GM21423 (cell line): ENCODE results near the gene ILF2.
"Not testable (repeated sequence)": the region's sequence is repeated elsewhere in the genome, so short reads cannot be mapped to it uniquely, and the experiment has no call there.

Experiments used
- ATAC-seq: cut with Tn5 transposase; IDR thresholded peaks from one replicate; pipeline ENCODE4 v1.9.1; 2021; ENCODE audit warnings: mild to moderate bottlenecking, moderate library complexity; ENCODE audit not compliant: unreplicated experiment

The ILF2 gene

DNA sequence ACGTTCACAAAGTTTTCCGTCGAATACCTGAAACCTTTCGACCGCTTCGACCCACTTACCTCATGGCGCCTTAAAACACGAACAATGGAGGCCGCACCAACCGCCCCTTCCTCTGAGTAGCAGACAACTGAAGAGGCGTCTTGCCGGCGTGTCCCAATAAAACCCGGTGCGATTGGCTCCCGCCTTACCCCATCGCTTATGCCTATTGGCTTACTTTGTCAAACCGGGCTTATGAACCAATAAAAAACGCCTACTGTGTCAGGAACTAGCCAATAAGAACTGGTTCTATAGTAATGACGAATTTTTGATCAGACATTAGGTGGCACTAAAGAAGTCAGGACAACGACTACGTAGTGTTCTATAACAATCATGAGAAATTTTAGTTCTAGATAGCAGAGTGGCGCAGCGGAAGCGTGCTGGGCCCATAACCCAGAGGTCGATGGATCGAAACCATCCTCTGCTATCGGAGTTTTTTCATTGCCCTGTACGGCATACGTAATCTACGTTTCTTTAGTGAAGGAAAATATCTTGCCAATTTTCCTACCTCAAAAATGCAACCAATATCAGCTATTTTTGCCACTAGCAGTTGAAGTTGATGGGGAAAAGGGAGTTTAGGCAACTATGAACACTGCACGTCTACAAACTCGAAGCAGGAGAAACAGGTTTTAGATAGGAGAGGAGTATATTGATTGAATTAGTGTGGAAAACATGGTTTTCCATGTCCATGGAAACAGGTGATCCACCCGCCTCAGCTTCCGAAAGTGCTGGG, at the start of gene ILF2:
TSS of gene ILF2 (minus strand) at position 135 of the 769 bp plus-strand sequence. CDS start at position 64, 71 bp downstream.
- ATAC-seq = peak; percentile 93

DNA sequence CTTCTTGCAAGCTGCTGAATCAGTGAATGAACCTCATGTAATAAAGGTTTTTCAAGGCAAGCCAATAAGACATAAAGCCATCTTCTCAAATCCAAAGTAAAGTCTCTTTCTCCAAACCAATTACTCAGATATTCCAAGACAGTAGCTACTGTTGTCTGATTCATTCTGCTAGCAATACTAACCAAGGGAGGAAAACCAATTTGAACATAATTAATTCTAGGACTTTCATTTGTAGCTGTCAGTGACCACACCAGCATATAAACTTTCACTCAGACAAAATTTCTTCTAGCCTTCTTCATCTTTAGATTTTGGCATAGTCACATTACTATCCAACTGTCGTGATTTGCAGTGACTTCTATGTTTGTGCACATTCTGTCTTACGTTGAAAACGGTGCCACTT, 46.5 kb upstream of the ILF2 start:
- ATAC-seq = no peak

DNA sequence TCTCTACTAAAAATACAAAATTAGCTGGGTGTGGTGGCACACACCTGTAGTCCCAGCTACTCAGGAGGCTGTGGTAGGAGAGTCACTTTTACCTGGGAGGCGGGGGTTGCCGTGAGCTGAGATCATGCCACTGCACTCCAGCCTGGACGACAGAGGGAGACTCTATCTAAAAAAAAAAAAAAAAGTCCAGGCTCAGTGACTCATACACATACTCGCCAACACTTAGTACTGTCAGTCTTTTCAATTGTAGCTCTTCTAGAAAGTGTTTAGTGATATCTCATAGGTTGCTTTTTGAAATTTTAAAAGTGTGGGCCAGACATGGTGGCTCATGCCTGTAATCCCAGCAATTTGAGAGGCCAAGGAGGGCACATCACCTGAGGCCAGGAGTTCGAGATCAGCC, 45.4 kb upstream of the ILF2 start:
- ATAC-seq = not testable (repeated sequence)

DNA sequence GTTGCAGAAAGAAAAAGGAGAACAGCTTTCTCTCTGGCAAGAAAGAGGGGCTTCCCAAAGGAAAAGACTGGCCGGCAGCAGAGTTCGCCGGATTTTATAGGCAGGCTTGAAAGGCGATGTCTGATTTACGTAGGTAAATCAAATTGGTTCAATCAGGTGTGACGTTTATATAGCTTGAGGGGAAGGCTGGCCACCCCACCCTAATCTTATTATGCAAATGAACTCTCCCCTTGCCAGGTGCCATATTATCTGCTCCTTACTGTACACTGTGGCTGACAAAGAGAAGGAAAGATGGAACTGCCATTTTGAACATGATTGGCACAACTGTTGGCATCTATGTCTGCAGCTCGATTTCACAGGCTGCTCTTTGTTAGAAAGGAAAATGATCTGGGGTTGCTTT, 40.2 kb upstream of the ILF2 start:
- no peak for ATAC-seq

DNA sequence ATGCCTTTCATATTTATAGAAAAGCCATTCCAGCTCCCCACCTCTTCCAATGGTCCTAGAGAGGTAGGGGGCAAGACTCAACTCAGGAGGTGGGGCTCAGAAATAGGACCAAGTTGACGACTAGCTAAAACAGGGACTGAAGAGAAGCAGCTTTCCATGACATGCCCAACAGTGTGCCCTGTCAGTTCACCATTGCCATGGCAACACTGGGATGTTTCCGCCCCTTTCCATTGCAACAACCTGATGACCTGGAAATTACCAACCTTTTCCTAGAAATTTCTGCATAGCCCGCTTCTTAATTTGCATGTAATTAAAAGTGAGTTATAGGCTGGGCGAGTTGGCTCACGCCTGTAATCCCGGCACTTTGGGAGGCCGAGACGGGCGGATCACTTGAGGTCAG, 34.7 kb upstream of the ILF2 start:
- no peak for ATAC-seq

DNA sequence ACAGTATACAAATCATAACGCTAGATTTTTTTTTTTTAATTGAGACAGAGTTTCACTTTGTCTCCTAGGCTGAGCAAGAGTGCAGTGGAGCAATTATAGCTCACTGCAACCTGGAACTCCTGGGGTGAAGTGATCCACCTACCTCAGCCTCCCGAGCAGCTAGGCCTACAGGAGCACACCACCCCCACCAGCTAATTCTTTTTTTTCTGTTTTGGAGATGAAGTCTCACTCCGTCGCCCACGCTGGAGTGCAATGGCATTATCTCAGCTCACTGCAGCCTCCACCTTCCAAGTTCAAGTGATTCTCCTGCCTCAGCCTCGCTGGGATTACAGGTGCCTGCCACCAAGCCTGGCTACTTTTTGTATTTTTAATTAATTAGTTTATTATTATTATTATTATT, 29.0 kb upstream of the ILF2 start:
- no peak for ATAC-seq

DNA sequence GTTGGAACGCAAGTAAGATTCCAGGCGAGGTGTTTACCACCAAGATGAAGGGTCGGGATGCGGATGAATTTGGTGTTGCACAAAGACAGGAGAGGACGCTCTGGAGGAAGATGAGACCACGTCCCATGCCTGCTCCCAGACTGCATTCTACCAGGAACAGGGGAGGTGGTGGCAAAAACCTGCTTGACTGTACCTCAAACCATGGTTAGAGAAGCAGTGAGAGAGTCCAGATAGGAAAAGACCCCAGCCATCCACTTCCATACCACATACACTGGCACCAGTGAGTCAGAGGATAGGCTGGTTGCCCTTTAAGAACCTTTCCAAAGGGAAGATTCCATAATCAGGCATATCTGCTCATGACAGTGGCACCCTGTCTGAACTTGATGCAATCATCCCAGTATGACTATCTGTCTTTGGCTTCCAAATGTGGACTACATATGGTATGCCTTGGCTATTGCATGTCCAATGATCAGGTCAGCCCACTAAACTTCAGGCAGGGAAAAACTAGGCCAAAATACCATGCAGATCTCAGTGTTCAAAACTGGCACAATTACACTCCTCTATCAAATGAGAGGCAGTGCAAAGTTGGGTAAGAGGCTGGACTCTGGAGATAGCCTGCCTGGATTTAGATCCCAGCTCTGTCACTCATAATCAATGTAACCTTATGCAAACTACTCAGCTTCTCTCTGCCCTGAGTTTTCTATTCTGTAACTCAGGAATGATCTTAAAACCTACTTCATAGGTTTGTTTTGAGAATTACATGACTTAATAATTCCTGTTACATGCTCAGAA, 28.3 kb upstream of the ILF2 start:
- no peak for ATAC-seq

DNA sequence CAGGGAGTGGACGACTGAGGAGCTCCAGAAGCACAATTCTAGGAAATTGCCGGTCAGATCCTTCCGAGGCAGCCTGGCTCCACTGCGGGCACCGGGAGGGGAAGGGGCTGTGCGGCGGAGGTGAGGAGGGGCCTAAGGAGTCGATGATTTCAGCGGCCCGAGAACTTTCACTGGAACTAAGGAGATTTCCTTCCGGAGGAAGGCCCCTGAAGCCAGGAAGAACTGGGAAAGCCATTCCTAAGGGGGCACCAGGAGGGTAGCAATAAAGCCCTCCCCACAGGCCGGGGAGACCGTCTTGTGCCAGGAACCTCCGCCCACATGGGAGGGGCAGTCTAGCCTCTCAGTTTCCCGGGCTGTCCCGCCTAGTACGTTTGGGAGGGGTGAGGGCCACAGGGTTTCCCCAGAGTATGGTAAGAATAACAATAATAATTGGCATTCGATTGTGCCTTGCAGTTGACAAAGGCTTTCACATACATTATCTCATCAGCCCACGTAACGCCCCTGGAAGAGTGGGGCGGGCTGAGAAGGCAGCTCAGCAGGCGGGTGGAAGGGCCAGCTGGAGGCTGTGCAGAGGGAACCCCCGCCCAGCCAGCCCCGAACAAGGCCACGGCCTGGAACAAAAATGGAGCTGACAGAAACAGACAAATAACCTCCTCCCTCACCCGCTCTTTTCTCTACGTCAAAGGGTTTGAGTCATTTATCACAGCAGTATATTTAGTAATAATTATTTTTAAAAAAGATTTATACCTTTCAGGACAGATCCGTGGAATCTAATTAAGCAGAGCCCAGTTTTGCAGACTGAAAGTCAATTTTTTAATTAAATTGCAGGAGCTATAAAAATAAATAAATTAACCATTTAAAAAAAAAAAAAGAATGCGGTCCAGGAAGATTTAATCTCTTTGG, 27.5 kb upstream of the ILF2 start:
- ATAC-seq = no peak

DNA sequence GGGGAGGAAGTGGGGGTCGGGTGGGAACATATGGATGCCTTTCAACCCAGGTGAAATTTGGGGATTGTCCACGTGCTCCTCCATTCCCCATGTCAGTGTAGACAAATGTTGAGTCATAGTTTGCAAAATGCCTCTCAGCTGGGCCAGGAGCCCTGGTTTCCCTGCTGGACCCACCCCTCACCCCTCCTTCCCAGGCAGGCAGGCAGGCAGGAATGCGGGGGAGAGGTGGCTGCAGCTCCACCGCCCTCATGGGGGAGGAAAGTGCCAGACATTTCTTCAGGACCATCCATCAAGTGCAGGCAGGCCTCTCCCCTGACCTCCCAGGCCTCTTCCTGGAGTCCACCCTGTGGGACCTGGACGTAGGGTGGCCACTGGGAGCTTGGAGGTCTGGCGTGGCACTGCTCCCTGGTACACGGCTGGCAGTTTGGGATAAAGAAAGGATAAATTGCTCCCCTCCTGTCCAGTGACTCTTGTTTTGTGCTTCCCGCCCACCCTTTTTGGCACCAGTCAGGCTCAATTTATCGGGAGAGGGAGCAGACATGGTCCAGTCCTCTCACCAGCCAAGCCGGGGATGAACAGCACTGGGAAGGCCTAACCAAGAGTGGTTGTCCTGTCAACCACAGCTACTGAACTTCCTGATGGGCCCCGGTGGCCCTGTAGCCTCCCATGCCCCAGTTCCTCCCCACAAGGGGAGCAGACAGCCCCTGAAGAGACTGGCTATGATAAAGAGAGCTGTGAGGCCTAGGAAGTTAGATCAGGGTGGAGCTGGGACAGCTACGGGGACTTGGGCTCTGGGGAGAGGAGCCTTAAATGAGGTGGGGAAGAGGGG, 26.6 kb upstream of the ILF2 start:
- ATAC-seq = no peak

DNA sequence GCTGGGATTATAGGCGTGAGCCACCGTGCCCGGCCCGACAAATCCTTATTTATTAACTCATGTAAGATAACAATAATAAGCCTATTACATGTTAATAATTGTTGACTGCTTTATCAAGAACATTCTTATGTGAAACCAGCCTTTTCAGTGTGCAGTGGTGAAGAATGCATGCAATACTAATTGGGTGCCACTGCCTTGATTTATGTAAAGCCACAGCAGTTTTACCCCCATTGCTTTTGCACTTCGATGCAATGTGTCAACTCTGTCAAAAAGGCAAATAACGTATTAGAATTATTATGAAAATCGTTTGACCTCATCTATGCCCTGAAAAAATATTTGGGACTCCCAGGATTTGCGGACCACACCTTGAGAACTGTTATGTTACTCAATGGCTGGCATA, 25.9 kb upstream of the ILF2 start:
- no peak for ATAC-seq

DNA sequence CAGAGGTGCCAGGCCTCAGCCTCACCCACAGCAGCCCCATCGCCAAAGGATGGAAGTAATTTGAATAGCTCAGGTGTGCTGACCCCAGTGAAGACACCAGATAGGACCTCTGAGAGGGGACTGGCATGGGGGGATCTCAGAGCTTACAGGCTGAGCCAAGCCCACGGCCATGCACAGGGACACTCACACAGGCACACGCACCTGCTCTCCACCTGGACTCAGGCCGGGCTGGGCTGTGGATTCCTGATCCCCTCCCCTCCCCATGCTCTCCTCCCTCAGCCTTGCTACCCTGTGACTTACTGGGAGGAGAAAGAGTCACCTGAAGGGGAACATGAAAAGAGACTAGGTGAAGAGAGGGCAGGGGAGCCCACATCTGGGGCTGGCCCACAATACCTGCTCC, 22.7 kb upstream of the ILF2 start:
- ATAC-seq = no peak

DNA sequence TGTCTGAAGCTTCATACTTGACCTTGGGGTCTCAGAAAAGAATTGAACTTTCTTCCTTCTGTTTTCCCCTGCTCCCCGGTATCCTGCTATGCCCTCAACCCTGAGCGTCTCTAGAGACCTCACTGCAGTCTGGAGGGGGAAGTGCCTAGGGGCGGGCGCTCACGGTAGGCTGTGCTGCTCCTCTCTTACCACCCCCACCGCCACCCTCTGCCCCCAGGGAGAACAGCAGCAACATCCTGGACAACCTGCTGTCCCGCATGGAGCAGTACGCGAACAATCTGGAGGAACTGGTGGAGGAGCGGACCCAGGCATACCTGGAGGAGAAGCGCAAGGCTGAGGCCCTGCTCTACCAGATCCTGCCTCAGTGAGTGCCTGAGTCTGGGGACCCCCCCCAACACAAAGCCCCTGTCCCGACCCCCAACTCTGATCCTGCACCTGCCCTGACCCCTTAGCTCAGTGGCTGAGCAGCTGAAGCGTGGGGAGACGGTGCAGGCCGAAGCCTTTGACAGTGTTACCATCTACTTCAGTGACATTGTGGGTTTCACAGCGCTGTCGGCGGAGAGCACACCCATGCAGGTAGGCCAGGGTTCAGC, 18.0 kb upstream of the ILF2 start:
- ATAC-seq = no peak

DNA sequence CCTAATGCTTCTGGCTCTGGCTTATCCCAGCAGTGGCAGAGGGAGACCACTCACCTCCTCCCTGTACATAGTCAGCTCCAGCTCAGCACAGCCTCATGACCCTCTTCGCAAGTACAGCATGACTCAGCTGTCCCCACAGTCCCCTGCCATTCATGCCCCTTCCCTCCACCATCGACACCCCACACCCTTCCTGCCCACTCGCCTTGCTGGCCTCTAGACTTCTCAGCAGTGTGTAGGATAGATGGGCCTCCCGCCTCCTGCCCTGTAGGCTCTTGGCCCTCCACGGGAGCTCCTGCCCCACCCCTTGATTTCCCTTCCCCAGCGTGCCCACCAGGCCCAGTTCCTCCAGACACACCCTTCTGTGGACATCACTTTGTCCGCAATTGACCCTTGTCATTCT, 17.5 kb upstream of the ILF2 start:
- ATAC-seq = no peak

DNA sequence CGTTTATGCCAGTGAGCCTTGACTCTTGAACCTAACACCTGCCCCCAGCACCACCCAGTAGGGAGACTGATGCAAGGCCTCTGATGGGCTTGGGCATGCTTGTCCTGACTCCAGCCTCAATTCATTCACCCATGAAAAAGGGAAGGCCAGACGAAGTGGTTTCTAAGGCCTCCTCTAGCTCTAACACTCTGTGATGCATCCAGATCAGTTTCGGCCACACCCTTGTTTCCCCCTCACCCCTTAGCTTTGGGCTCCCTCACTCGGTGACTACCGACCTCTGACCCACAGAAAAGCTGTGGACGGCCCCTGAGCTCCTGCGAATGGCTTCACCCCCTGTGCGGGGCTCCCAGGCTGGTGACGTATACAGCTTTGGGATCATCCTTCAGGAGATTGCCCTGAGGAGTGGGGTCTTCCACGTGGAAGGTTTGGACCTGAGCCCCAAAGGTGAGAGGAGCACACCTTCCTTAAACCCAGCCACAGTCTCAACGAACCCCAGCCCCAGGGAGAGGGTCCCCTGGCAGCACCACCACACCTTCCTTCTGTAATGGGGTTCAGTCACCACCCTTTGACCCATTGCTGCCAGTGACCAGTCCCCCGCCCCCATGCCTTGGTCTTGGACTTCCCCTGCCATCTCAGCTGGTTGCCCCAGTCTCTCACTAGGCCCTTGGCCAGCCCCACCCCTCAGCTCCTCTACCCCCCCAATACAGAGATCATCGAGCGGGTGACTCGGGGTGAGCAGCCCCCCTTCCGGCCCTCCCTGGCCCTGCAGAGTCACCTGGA, 16.7 kb upstream of the ILF2 start:
- no peak for ATAC-seq

DNA sequence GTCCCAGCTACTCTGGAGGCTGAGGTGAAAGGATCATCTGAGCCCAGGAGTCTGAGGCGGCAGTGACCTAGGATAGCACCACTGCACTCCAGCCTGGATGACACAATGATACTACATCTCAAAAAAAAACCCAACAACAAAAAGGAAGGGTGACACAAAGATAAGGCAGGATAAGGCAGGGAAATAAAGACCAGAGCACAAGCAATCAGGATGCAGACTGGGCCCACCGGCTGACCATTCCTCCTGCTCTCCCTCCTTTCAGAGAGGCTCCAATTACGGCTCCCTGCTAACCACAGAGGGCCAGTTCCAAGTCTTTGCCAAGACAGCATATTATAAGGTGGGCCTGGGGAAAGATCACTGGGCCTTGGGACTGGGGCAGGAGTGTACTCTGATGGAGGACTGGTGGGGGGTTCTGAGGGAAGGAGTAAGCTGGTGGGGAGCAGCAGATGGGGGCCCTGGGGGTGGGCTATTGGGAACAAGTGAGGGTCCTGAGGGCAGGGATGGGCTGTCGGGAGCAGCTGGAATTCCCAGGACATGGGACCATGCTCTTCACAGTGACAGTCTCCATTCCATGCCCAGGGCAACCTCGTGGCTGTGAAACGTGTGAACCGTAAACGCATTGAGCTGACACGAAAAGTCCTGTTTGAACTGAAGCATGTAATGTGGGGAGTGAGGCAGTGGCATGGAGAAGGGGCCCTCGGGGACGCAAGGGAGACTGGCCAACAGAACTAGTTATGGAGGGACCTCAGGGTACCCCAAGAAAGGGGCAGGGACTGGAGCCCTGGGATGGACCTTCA, 14.9 kb upstream of the ILF2 start:
- no peak for ATAC-seq

DNA sequence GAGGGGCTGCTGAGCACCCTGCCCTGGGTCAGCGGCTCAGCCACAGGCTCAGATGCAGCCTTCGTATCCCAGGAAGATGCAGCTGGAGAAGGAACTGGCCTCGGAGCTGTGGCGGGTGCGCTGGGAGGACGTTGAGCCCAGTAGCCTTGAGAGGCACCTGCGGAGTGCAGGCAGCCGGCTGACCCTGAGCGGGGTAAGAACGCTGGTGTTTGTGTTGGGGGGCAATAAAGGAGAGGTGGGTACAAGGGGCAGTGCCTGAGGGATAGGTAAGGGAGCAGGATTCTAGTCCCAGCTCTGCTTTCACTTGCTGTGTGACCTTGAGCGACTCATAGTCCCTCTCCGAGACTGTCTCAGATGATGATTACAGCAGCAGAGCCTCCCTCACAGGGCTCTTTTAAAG, 14.1 kb upstream of the ILF2 start:
- ATAC-seq = no peak

DNA sequence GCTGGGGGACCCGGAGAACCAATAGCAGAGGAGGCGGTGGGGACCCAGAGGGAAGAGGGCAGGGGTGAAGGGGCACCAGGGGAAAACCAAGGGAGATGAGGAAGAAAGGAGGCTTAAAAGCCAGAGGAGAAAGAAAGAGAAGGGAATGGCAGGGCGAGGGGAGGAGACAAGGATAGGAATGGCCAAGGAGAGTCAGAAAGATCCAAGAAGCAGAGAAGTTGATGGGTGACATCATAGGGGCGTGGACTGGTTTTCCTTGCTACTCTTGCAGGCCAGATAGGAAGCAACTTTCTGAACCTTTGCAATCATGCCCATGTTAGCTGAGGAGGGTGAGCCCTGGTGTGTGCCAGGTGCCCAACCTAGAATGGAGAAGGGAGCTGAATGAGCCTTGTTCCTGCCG, 13.1 kb upstream of the ILF2 start:
- no peak for ATAC-seq

DNA sequence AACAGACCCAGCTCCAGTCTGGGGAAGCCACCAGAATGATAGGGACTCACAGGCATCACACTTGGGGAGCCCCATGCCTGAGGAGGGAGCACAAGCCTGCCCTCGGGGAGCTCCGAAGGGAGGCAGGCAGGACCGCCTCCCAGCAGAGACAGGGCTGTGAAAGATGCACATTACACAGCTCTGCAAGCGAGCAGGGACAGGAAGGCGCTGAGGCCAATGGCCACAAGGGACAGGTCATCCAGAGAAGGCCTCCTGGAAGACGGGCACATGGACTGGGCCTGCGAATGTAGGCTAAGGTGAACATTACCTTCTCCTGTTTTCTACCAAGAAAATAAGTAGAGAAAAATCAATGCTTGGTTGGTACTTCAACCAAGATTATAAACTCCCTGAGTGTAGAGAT, 11.9 kb upstream of the ILF2 start:
- ATAC-seq = no peak

DNA sequence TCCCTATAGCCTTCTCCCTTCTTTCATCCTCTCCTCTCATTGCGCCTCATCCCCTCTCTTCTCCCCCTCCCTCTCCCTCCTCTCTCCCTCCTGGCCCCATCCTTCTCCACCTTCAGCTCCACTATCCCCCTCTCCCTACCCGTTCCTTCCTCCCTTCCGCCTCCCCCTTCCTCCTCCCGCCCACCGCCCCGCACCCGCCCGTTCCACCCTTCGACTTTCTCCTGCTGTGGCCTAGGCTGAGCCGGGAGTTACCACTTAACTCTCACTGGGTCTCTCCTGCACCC, 9.3 kb upstream of the ILF2 start:
- ATAC-seq = no peak
